Activated CD8-positive, alpha-beta T cell treated with anti-CD3 and anti-CD28 coated beads for 36 hours (primary cell): Measurements from ENCODE around the gene AKR1C2. TPM values are rescaled to one million over a fixed set of nuclear protein-coding genes. Genes with fewer than 3 reads are reported as not detected.

Experiments
- ATAC-seq: fragments of 200-7000 bp; cut with Tn5 transposase; one replicate; pipeline ENCODE4 v1.10.0; 2021; ENCODE audit warnings: mild to moderate bottlenecking, moderate library complexity
- CTCF ChIA-PET: fragments of 350-600 bp; sonication (Branson Sonifier 250); formaldehyde crosslinking; loops from one replicate; lab custom pipeline; 2021; ENCODE audit warnings: antibody characterized with exemption; lab: Charles Lee
- POLR2A ChIA-PET: fragments of 350-600 bp; sonication (Branson Sonifier 250); formaldehyde crosslinking; loops from one replicate; lab custom pipeline; 2021; ENCODE audit warnings: antibody characterized with exemption; lab: Charles Lee
- DNase-seq: peaks from one replicate; pipeline ENCODE4 v3.0.0-alpha.2; 2020
- H3K27ac Mint-ChIP-seq: one replicate; pipeline ENCODE4 v1.8.0; 2021; ENCODE audit warnings: mild to moderate bottlenecking, mixed read lengths
- H3K27me3 Mint-ChIP-seq: one replicate; pipeline ENCODE4 v1.8.0; 2021; ENCODE audit warnings: mixed read lengths
- H3K36me3 Mint-ChIP-seq: one replicate; pipeline ENCODE4 v1.8.0; 2021; ENCODE audit warnings: low read depth, mixed read lengths
- H3K4me1 Mint-ChIP-seq: one replicate; pipeline ENCODE4 v1.8.0; 2021; ENCODE audit warnings: low read depth, mixed read lengths
- H3K4me3 Mint-ChIP-seq: one replicate; pipeline ENCODE4 v1.8.0; 2021; ENCODE audit warnings: mild to moderate bottlenecking, moderate library complexity, mixed read lengths
- H3K9me3 Mint-ChIP-seq: one replicate; pipeline ENCODE4 v1.8.0; 2021; ENCODE audit warnings: mixed read lengths
- intact Hi-C: fragments of 100-400 bp; cut with micrococcal nuclease; formaldehyde crosslinking; loops from one replicate; pipeline ENCODE4 v1.10.0; 2022
- total RNA-seq, 2 experiments: library from RNA; stranded (reverse); gene quantifications; one replicate each; pipeline ENCODE4 v1.2.3, GENCODE V29; 2021
- TF ChIP-seq, protein P1 (sequence below): fragments of 200-600 bp; IDR thresholded peaks from one replicate; pipeline ENCODE4 v1.8.0; 2022; ENCODE audit warnings: antibody characterized with exemption, mild to moderate bottlenecking

AKR1C2 gene
- total RNA-seq, 2 experiments from 2014 or later = not detected

DNA sequence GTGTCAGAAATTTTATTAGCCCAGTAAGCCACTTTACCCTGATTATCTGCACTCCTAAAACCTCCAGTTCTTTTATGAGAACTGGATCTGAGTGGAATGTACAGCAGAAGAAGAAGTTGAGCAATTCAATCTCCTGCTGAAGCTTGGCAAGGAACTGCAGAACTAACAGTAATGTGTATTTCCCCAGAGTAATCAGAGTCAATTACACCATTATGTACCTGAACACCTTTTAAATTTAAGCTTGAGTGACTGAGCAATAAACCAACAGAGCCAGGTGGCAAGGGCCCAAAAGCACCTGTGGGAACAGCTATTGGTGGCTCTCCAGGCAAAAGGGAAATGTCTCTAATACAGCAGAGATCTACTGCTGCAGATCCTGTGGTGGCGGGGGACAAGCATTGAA, 40.1 kb upstream of the AKR1C2 start:
- Mint-ChIP-seq H3K27me3 (no peaks in the 10 kb centered on the region), H3K4me1 (no peaks in the 10 kb centered on the region), H3K36me3 (no peaks in the 10 kb centered on the region), H3K9me3 (no peaks in the 10 kb centered on the region), H3K4me3 (no peak overlapping the region), H3K27ac (no peak overlapping the region)
- intact Hi-C loops = no loop called here
- POLR2A ChIA-PET = no interaction called here
- ATAC-seq = no peak
- no peak for DNase-seq
- CTCF ChIA-PET = no interaction called here
- TF ChIP-seq, protein P1, sequence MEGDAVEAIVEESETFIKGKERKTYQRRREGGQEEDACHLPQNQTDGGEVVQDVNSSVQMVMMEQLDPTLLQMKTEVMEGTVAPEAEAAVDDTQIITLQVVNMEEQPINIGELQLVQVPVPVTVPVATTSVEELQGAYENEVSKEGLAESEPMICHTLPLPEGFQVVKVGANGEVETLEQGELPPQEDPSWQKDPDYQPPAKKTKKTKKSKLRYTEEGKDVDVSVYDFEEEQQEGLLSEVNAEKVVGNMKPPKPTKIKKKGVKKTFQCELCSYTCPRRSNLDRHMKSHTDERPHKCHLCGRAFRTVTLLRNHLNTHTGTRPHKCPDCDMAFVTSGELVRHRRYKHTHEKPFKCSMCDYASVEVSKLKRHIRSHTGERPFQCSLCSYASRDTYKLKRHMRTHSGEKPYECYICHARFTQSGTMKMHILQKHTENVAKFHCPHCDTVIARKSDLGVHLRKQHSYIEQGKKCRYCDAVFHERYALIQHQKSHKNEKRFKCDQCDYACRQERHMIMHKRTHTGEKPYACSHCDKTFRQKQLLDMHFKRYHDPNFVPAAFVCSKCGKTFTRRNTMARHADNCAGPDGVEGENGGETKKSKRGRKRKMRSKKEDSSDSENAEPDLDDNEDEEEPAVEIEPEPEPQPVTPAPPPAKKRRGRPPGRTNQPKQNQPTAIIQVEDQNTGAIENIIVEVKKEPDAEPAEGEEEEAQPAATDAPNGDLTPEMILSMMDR = no peak

DNA sequence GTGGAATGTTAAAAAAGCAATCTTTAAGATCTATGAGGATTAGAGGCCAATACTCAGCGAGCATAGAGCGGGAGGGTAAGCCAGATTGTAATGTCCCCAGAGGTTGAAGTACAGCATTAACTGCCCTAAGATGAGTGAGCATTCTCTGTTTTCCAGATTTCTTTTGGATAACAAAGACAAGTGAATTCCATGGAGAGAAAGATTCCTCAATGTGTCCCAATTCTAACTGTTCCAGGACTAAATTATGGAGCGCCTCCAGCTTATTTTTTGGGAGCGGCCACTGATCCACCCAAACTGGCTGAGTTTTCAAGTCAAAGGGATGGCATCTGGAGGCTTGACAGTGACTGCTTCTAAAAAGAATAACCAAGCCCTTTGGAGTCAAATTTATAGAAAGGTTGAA, 39.3 kb upstream of the AKR1C2 start:
- ATAC-seq = no peak
- no peak overlapping the region for H3K27ac Mint-ChIP-seq
- TF ChIP-seq, protein P1 = no peak
- no peaks in the 10 kb centered on the region for H3K9me3 Mint-ChIP-seq
- intact Hi-C loops = no loop called here
- DNase-seq = no peak
- no peaks in the 10 kb centered on the region for H3K36me3 Mint-ChIP-seq
- ChIA-PET POLR2A (no interaction called here), CTCF (no interaction called here)
- no peaks in the 10 kb centered on the region for H3K27me3 Mint-ChIP-seq
- no peaks in the 10 kb centered on the region for H3K4me1 Mint-ChIP-seq
- no peak overlapping the region for H3K4me3 Mint-ChIP-seq

DNA sequence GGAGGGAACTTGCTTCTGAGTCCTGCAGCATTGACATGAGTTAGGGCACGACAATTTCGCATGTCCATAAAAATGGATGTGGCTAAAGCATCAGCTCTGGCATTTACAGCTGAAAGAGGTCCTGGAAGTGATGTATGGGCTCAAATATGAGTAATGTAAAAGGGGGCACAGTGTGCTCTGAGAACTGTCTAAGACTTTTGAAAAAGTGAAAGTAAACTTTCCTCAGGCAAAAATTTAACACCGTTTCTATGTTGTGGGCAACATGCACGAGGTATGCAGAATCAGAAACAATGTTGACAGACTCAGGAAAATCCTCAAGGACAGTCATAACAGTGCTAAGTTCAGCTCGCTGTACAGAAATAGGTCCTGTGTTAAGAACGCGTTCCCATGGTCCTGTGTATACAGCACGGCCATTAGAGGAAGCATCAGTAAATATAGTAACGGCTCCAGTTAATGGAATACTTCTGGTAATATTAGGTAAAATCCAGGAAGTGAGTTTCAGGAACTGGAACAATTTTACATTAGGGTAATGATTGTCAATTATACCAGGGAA, 37.9 kb upstream of the AKR1C2 start:
- TF ChIP-seq, protein P1 = no peak
- intact Hi-C loops = no loop called here
- Mint-ChIP-seq H3K9me3 (no peaks in the 10 kb centered on the region), H3K4me3 (no peak overlapping the region), H3K27me3 (no peaks in the 10 kb centered on the region), H3K27ac (no peak overlapping the region), H3K4me1 (no peaks in the 10 kb centered on the region), H3K36me3 (no peaks in the 10 kb centered on the region)
- ChIA-PET CTCF (no interaction called here), POLR2A (no interaction called here)
- ATAC-seq = no peak
- no peak for DNase-seq

DNA sequence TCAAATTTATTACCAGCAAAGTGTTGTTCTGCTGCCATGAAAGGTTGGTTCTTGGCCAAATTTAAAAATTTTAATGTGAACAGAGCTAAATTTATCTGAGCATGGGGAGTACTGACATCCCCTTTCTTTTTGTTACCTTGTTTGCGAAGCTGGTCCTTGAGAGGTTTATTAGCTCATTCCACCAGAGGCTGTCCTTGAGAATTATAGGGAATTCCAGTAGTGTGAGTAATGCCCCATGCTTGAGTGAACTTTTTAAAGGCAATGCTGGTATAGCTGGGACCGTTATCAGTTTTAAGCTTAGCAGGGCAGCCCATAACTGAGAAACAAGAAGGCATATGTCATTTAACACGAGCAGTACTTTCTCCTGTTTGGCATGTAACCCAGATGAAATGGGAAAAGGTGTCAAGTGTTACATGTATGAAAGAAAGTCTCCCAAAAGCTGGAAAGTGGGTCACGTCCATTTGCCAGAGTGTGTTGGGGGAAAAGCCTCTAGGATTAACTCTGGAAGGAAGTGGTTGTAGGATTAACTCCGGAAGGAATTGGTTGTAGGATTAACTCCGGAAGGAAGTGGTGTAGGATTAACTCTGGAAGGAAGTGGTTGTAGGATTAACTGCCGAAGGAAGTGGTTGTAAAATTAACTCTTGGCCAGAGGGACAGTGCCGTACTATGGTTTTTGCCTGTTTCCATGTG, 37.3 kb upstream of the AKR1C2 start:
- TF ChIP-seq, protein P1 = no peak
- Mint-ChIP-seq H3K4me1 (no peaks in the 10 kb centered on the region), H3K36me3 (no peaks in the 10 kb centered on the region), H3K27ac (no peak overlapping the region), H3K4me3 (no peak overlapping the region), H3K27me3 (no peaks in the 10 kb centered on the region), H3K9me3 (peaks cover 1% of the 10 kb centered on the region)
- ChIA-PET CTCF (no interaction called here), POLR2A (no interaction called here)
- intact Hi-C loops = no loop called here
- no peak for DNase-seq
- ATAC-seq = no peak

DNA sequence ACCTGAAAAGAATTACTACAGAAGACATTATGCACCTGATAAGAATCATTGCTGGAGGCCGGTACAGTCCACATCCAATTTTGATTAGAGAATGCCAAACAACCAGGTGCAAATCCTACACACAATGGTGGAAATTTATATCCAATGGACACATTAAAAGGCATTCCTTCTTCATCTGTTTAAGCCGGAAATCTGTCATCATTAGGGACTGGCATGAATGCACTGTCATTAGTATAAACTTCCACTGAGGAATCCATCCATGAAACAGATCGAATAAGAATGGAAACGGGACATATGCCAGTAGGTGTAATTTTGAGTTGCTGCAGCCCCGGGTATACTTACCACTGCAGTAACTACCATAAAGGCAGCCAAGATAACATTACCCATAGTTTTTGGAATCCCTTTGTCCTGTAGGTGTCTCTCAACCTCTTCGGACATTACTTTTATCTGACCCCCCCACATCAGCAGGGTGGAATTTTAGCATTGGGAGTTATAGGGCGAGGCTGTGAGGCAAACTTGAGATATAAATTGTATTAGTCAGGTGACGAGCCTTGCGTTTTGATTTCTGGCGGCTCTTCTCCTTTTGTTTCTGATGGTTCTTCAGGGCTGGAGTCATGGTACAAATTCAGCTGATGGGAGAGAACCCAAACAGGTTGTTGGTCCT, 36.5 kb upstream of the AKR1C2 start:
- H3K9me3 Mint-ChIP-seq = peaks cover 9% of the 10 kb centered on the region
- POLR2A ChIA-PET = no interaction called here
- no peaks in the 10 kb centered on the region for H3K4me1 Mint-ChIP-seq
- H3K36me3 Mint-ChIP-seq = peaks cover 5% of the 10 kb centered on the region
- H3K27me3 Mint-ChIP-seq = peaks cover 2% of the 10 kb centered on the region
- TF ChIP-seq, protein P1 = no peak
- H3K4me3 Mint-ChIP-seq = no peak overlapping the region
- CTCF ChIA-PET = no interaction called here
- no peak overlapping the region for H3K27ac Mint-ChIP-seq
- no peak for DNase-seq
- intact Hi-C loops = no loop called here
- no peak for ATAC-seq
